K562 (cell line): ENCODE measurements around the gene PLCE1. TPM values are rescaled to one million over a fixed set of nuclear protein-coding genes. Genes with fewer than 3 reads are reported as not detected.

ENCODE experiments used
- C11orf30 ChIP-seq: fragments of 450-650 bp; IDR thresholded peaks from 2 replicates; pipeline ENCODE4 v1.6.1; 2016; ENCODE audit warnings: low read depth, mild to moderate bottlenecking
- CBX3 ChIP-seq, 2 experiments: IDR thresholded peaks; 1 replicate in 1 of 2; 2 replicates in 1 of 2; pipeline ENCODE4 v1.6.1; 2012; ENCODE audit warnings: inconsistent platforms in 2 of 2, low read length in 2 of 2, borderline replicate concordance in 1 of 2, control low read depth in 1 of 2
- DEAF1 ChIP-seq: fragments of 450-650 bp; formaldehyde crosslinking; IDR thresholded peaks from 2 replicates; pipeline ENCODE4 v1.4.0; 2020; ENCODE audit warnings: mild to moderate bottlenecking, moderate library complexity
- GTF3C2 ChIP-seq: IDR thresholded peaks from 3 replicates; pipeline ENCODE4 v1.6.1; 2011; ENCODE audit warnings: borderline replicate concordance, mild to moderate bottlenecking, moderate library complexity; ENCODE audit not compliant: insufficient read length; ENCODE audit errors: extremely low read depth
- IRF9 ChIP-seq: fragments of 450-650 bp; IDR thresholded peaks from 2 replicates; pipeline ENCODE4 v1.6.1; 2016; ENCODE audit warnings: missing biosample characterization, missing genetic modification characterization
- NKRF ChIP-seq: fragments of 450-650 bp; IDR thresholded peaks from 2 replicates; pipeline ENCODE4 v1.6.1; 2016; ENCODE audit warnings: borderline replicate concordance
- POU5F1 ChIP-seq: fragments of 150-350 bp; IDR thresholded peaks from 2 replicates; pipeline ENCODE4 v1.6.1; 2014; ENCODE audit warnings: borderline replicate concordance, low read length, low read depth, mild to moderate bottlenecking; ENCODE audit not compliant: partially characterized antibody
- RHOXF2B ChIP-seq: fragments of 250-450 bp; sonication (Bioruptor Pico); conservative IDR thresholded peaks from 2 replicates; pipeline ENCODE4 v1.5.1; 2021
- TRIM24 ChIP-seq, 2 experiments: fragments of 450-650 bp; IDR thresholded peaks; 2 replicates each; pipeline ENCODE4 v1.6.1; 2016
- ZNF318 ChIP-seq, 2 experiments: fragments of 450-650 bp; IDR thresholded peaks; 2 replicates each; pipeline ENCODE4 v1.6.1; 2016; ENCODE audit warnings: mild to moderate bottlenecking in 2 of 2, borderline replicate concordance in 1 of 2, low read depth in 1 of 2, moderate library complexity in 1 of 2
- ZNF668 ChIP-seq: fragments of 250-450 bp; sonication (Bioruptor Pico); IDR thresholded peaks from 2 replicates; pipeline ENCODE4 v1.8.0; 2022; ENCODE audit warnings: mild to moderate bottlenecking, inconsistent platforms
- polyA plus RNA-seq, 8 experiments: library from polyadenylated mRNA; depleted of rRNA in 4 of 8; stranded (reverse) in 5 of 8; unstranded in 3 of 8; fragments of >200 nt; fragmentation: Nextera tagmentation in 2 of 8; fragmentation: Illumina TruSeq in 1 of 8; extraction: Ambion mirVana in 2 of 8; extraction: Trizol in 1 of 8; gene quantifications; 2 replicates each; pipeline versions ENCODE4 v1.2.1 to v1.2.3, GENCODE V29; 2011 to 2014; ENCODE audit warnings: inconsistent platforms in 1 of 8, missing spikeins in 1 of 8
- total RNA-seq, 7 experiments: library from RNA; depleted of rRNA in 6 of 7; stranded (reverse); fragments of >200 nt in 6 of 7; fragmentation: Illumina TruSeq in 2 of 7; extraction: Trizol in 2 of 7; gene quantifications; 2 replicates each; pipeline versions ENCODE4 v1.2.1 to v1.2.3, GENCODE V29; 2011 to 2021; ENCODE audit warnings: low replicate concordance in 1 of 7

Gene PLCE1
- total and polyA plus RNA-seq, 9 of the 15 experiments (the other 6 are each of a cell fraction or from before 2014, with no cell fraction given): under 0.01 to 0.52 (median 0.13) TPM; not detected in 5

GRCh38 chr10:94012834-94013233, 19.1 kb downstream of the PLCE1 start (continued):
- TF ChIP-seq DEAF1 (CRISPR knock-in tag): no peak
- TF ChIP-seq ZNF668 (CRISPR knock-in tag): no peak
- no peak for TF ChIP-seq CBX3 (IDR thresholded peaks at IDR 0.05; ENCODE audit: borderline replicate concordance in 1 of 2, low read length in 2 of 2)
- no peak for TF ChIP-seq C11orf30
- TF ChIP-seq ZNF318 (IDR thresholded peaks at IDR 0.05; ENCODE audit: borderline replicate concordance in 1 of 2, low read depth in 1 of 2): no peak
- no peak for TF ChIP-seq GTF3C2
- TF ChIP-seq RHOXF2B (CRISPR knock-in tag): no peak
- TF ChIP-seq IRF9: no peak
- no peak for TF ChIP-seq TRIM24 (IDR thresholded peaks at IDR 0.05)
- TF ChIP-seq POU5F1: no peak
- TF ChIP-seq NKRF: no peak
